GM12873 (cell line): ENCODE measurements around the gene COL5A3.

Experiments
- TF ChIP-seq, protein P1 (sequence below): IDR thresholded peaks from 2 replicates; pipeline ENCODE4 v1.5.1; 2012; ENCODE audit warnings: low read depth, mild to moderate bottlenecking, moderate library complexity, low read length, control low read depth; ENCODE audit not compliant: insufficient read depth; ENCODE audit errors: missing control alignments

COL5A3 gene

GRCh38 chr19:9943744-9944143, 66.6 kb downstream of the COL5A3 start:
- TF ChIP-seq, protein P1, sequence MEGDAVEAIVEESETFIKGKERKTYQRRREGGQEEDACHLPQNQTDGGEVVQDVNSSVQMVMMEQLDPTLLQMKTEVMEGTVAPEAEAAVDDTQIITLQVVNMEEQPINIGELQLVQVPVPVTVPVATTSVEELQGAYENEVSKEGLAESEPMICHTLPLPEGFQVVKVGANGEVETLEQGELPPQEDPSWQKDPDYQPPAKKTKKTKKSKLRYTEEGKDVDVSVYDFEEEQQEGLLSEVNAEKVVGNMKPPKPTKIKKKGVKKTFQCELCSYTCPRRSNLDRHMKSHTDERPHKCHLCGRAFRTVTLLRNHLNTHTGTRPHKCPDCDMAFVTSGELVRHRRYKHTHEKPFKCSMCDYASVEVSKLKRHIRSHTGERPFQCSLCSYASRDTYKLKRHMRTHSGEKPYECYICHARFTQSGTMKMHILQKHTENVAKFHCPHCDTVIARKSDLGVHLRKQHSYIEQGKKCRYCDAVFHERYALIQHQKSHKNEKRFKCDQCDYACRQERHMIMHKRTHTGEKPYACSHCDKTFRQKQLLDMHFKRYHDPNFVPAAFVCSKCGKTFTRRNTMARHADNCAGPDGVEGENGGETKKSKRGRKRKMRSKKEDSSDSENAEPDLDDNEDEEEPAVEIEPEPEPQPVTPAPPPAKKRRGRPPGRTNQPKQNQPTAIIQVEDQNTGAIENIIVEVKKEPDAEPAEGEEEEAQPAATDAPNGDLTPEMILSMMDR, result no peak

GRCh38 chr19:9941671-9942070, 68.6 kb downstream of the COL5A3 start:
- TF ChIP-seq, protein P1, result no peak

DNA sequence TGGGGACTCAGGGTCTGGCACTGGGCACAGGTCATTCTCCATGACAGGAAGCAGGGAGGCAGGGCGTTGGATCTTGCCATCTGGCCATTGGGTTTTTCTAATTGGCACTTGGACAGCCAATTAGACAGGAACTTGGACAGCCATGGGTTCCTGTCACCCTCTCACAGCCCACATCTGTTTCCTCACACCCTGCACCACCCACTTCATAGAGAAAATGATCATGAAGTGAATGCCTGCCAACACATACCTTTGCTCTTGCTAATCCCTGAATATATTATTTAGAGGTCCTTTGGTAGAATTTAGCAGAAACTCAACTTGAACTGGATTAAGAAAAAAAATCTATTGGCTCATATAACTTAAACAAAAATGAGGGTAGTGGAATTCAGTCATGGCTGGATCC, 69.1 kb downstream of the COL5A3 start:
- TF ChIP-seq, protein P1, result no peak

- TF ChIP-seq, protein P1, result no peak
These were observed 69.5 kb downstream of the COL5A3 start for GRCh38 chr19:9940778-9941177.

GRCh38 chr19:9939301-9939913, 70.9 kb downstream of the COL5A3 start:
- TF ChIP-seq, protein P1, result no peak

DNA sequence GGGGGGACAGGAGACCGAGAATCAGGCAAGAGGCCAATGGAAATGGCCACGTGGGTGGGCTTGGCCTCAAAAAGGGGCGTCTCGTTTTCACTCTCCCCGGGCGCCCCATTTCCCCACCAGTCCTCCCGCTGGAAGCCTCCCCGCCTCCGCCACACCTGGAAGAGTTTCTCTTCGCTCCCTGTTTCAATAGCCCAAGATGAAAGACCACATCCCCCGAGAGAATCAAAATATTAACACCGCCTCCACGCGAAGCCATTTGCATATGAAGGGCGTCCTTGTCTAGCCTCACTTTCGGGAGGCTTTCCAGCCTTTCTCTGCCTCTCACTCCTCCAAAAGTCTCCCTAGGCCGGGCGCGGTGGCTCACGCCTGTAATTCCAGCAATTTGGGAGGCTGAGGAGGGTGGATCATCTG, 73.3 kb downstream of the COL5A3 start:
- TF ChIP-seq, protein P1, result no peak

DNA sequence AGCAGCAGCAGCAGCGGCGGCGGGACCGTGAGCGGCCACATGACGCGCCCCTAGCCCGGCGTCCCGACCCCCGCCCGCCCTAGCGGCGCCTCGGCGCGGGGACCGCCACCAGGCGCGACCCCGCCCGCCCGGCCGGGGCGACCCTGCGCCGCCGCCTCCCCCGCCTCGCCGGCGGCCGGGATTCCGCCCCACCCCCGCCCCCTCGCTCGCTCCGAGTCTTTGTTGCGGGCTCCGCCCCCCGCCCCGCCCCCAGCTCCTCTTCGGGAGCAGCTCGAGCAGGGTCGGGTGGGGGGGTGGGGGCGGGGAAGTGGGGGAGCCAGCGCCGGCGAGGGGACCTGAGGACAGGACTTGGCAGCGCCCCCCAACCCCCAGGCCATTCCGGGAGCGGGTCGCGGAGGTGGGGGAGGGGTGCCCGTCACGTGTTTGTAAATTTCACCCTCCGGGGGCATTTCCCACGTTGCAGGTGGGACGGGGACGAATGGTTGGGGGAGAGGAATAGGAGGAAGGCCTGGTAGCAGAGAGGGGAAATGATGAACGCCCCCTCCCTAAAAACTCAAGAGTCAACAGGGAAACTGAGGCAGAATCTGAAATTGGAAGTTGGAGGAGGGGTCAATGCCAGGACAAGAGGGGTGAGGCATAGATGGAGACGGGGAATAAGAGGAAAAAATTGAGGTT, 73.8 kb downstream of the COL5A3 start, which contains the start of gene OLFM2:
TSS of gene OLFM2 (minus strand) at position 190 of the 675 bp plus-strand sequence. CDS start at position 41, 149 bp downstream.
- TF ChIP-seq, protein P1, result no peak
